Left colon (tissue), 2 donors: ENCODE measurements around the gene MACROD2. TPM values are rescaled to one million over a fixed set of nuclear protein-coding genes. Genes with fewer than 3 reads are reported as not detected.

Source experiments
- ATAC-seq: fragments of 200-7000 bp; cut with Tn5 transposase; one replicate; pipeline ENCODE4 v1.9.1; 2020; ENCODE audit warnings: mild to moderate bottlenecking, moderate library complexity
- DNase-seq, 2 donors: peaks; one replicate each; pipeline ENCODE4 v3.0.0-alpha.2; 2020
- intact Hi-C, 2 donors: fragments of 100-400 bp; cut with DNase I in 1 of 2; cut with micrococcal nuclease in 1 of 2; formaldehyde crosslinking; loops; one replicate each; pipeline versions ENCODE4 v1.11.2 to v1.14.0; 2022; cut with DNase I, micrococcal nuclease
- total RNA-seq, 2 donors: library from RNA; stranded (reverse); fragmentation: NEBNext Ultra II Directional; extraction: Animal tissue kit (Norgen Biotek cat#: 25700); gene quantifications; one replicate each; pipeline ENCODE4 v1.2.1, GENCODE V29; 2021
- donor health status: DM: no; HTN: no; CAD: no.
- donor health status: DM: yes; HTN: yes; CAD: no.

MACROD2 gene
- total RNA-seq, 2 donors from 2014 or later: 5.2 to 6.6 TPM

GRCh38 chr20:14879020-14879697, 883.8 kb downstream of the MACROD2 start:
- DNase-seq (no peak), ATAC-seq (no peak)
- intact Hi-C loops: no loop called here

- intact Hi-C loops: no loop called here
- DNase-seq (no peak), ATAC-seq (no peak)
These were observed 884.5 kb downstream of the MACROD2 start for GRCh38 chr20:14879839-14880238.

- DNase-seq: no peak
- intact Hi-C loops: no loop called here
- peak; percentile 18 for ATAC-seq
These were observed 886.2 kb downstream of the MACROD2 start for GRCh38 chr20:14881518-14881917.

- ATAC-seq: no peak
- no peak for DNase-seq
- intact Hi-C loops: no loop called here
These were observed 886.8 kb downstream of the MACROD2 start for GRCh38 chr20:14882157-14882556.

GRCh38 chr20:14882846-14883245, 887.5 kb downstream of the MACROD2 start:
- DNase-seq: no peak
- intact Hi-C loops: no loop called here
- no peak for ATAC-seq

GRCh38 chr20:14883324-14883723, 888.0 kb downstream of the MACROD2 start:
- no peak for ATAC-seq
- DNase-seq: no peak
- intact Hi-C loops: no loop called here

- intact Hi-C loops: no loop called here
- ATAC-seq: no peak
- no peak for DNase-seq
These were observed 890.3 kb downstream of the MACROD2 start for GRCh38 chr20:14885661-14886060.

GRCh38 chr20:14888134-14888533, 892.8 kb downstream of the MACROD2 start:
- DNase-seq (no peak), ATAC-seq (no peak)
- intact Hi-C loops: no loop called here

GRCh38 chr20:14889496-14890255, 894.4 kb downstream of the MACROD2 start:
- no peak for ATAC-seq
- intact Hi-C loops: no loop called here
- no peak for DNase-seq

- intact Hi-C loops: no loop called here
- ATAC-seq: no peak
- DNase-seq: no peak
These were observed 895.4 kb downstream of the MACROD2 start for GRCh38 chr20:14890713-14891112.

- intact Hi-C loops: no loop called here
- peak in 1 of 2 donors; percentile 38 for DNase-seq
- ATAC-seq: peak; percentile 90
These were observed 897.5 kb downstream of the MACROD2 start for GRCh38 chr20:14892782-14893181.

- peak; percentile 42 for ATAC-seq
- DNase-seq: peak in 1 of 2 donors; percentile 46
- intact Hi-C loops: no loop called here
These were observed 901.3 kb downstream of the MACROD2 start for GRCh38 chr20:14896569-14896968.

GRCh38 chr20:14897608-14898007, 902.3 kb downstream of the MACROD2 start:
- ATAC-seq: no peak
- no peak for DNase-seq
- intact Hi-C loops: no loop called here

- ATAC-seq (no peak), DNase-seq (no peak)
- intact Hi-C loops: no loop called here
These were observed 907.2 kb downstream of the MACROD2 start for GRCh38 chr20:14902432-14903089.

GRCh38 chr20:14906908-14907434, 911.7 kb downstream of the MACROD2 start:
- ATAC-seq (no peak), DNase-seq (no peak)
- intact Hi-C loops: no loop called here

GRCh38 chr20:14910126-14910525, 914.8 kb downstream of the MACROD2 start:
- DNase-seq (no peak), ATAC-seq (no peak)
- intact Hi-C loops: no loop called here

- intact Hi-C loops: no loop called here
- ATAC-seq (no peak), DNase-seq (no peak)
These were observed 918.7 kb downstream of the MACROD2 start for GRCh38 chr20:14913896-14914620.

GRCh38 chr20:14914633-14915032, 919.3 kb downstream of the MACROD2 start:
- intact Hi-C loops: no loop called here
- ATAC-seq (no peak), DNase-seq (no peak)

- no peak for ATAC-seq
- DNase-seq: no peak
- intact Hi-C loops: no loop called here
These were observed 920.0 kb downstream of the MACROD2 start for GRCh38 chr20:14915356-14915755.
